Panc1 (cell line): ENCODE results near the gene ZNF407.

Experiments used
- CTCF ChIP-seq: fragments of 450-650 bp; IDR thresholded peaks from 2 replicates; pipeline ENCODE4 v1.5.1; 2017; ENCODE audit warnings: mild to moderate bottlenecking
- POLR2AphosphoS5 ChIP-seq: IDR thresholded peaks from 2 replicates; pipeline ENCODE4 v1.6.1; 2012; ENCODE audit warnings: mild to moderate bottlenecking, low read depth, low read length, moderate library complexity
- REST ChIP-seq, 2 experiments: IDR thresholded peaks; 2 replicates each; pipeline ENCODE4 v1.6.1; 2011 to 2012; ENCODE audit warnings: low read depth in 2 of 2, control low read depth in 1 of 2, low read length in 1 of 2, mild to moderate bottlenecking in 1 of 2, moderate library complexity in 1 of 2; ENCODE audit not compliant: insufficient read depth in 1 of 2
- TCF7L2 ChIP-seq: IDR thresholded peaks from 2 replicates; pipeline ENCODE4 v1.6.1; 2011; ENCODE audit warnings: mild to moderate bottlenecking, low read depth, low read length, inconsistent platforms

GRCh38 chr18:75043478-75043877 lies 445.8 kb downstream of the ZNF407 start:
- TF ChIP-seq POLR2AphosphoS5 (no peak), CTCF (no peak), TCF7L2 (no peak), REST (IDR thresholded peaks at IDR 0.05; ENCODE audit: insufficient read depth in 1 of 2, low read depth in 2 of 2, low read length in 1 of 2) (no peak)
